HAP-1 (cell line): Measurements from ENCODE around the gene HOMER3.
A peak's percentile ranks its signal among the peaks of the same experiment; 100 is the strongest.

Source experiments
- DNase-seq, 2 experiments: peaks; one replicate each; pipeline ENCODE4 v3.0.0-alpha.2; 2016 to 2020; ENCODE audit warnings: low spot score in 2 of 2
- H3K27me3 ChIP-seq: fragments of 250-450 bp; sonication (Bioruptor Pico); 2 replicates; pipeline ENCODE4 v1.5.1; 2020; ENCODE audit warnings: low read depth, mild to moderate bottlenecking, moderate library complexity
- H3K36me3 ChIP-seq: fragments of 250-450 bp; sonication (Bioruptor Pico); replicated peaks from 2 replicates; pipeline ENCODE4 v1.5.1; 2020; ENCODE audit warnings: mild to moderate bottlenecking
- H3K4me1 ChIP-seq: fragments of 250-450 bp; sonication (Bioruptor Pico); 2 replicates; pipeline ENCODE4 v1.5.1; 2020; ENCODE audit warnings: mild to moderate bottlenecking
- H3K4me3 ChIP-seq: fragments of 250-450 bp; sonication (Bioruptor Pico); 2 replicates; pipeline ENCODE4 v1.5.1; 2020; ENCODE audit warnings: mild to moderate bottlenecking, moderate library complexity
- H3K9me3 ChIP-seq: fragments of 250-450 bp; sonication (Bioruptor Pico); 2 replicates; pipeline ENCODE4 v1.5.1; 2020; ENCODE audit warnings: mild to moderate bottlenecking, moderate library complexity
- in situ Hi-C: fragments of 300-500 bp; cut with MboI; formaldehyde crosslinking; loops from 3 replicates; pipeline ENCODE4 v1.14.3; 2020; ENCODE audit warnings: low sequenced_read_pairs, inconsistent platforms, mixed read lengths

Gene HOMER3

GRCh38 chr19:18883526-18884304 lies 57.3 kb downstream of the HOMER3 start:
- in situ Hi-C loops: no loop called here
- Histone ChIP-seq H3K4me3 (no peak overlapping the region), H3K27me3 (no peaks in the 10 kb centered on the region), H3K36me3 (peaks cover 9% of the 10 kb centered on the region; the same call in 1 of the 2 replicates), H3K9me3 (no peaks in the 10 kb centered on the region), H3K4me1 (no peaks in the 10 kb centered on the region)
- no peak for DNase-seq

- peaks cover 14% of the 10 kb centered on the region for H3K36me3 ChIP-seq
- in situ Hi-C loops: no loop called here
- DNase-seq: no peak
- H3K27me3 ChIP-seq: no peaks in the 10 kb centered on the region
- H3K4me1 ChIP-seq: no peaks in the 10 kb centered on the region
- no peaks in the 10 kb centered on the region for H3K9me3 ChIP-seq
- no peak overlapping the region for H3K4me3 ChIP-seq
Measured at GRCh38 chr19:18881491-18881890, 59.5 kb downstream of the HOMER3 start.

GRCh38 chr19:18879579-18880373 lies 61.2 kb downstream of the HOMER3 start:
- in situ Hi-C loops: no loop called here
- Histone ChIP-seq H3K27me3 (no peaks in the 10 kb centered on the region), H3K4me3 (no peak overlapping the region), H3K9me3 (no peaks in the 10 kb centered on the region), H3K4me1 (no peaks in the 10 kb centered on the region), H3K36me3 (peaks cover 15% of the 10 kb centered on the region)
- peak in 1 of 2 experiments; percentile 78 for DNase-seq
